Gastrocnemius medialis (tissue), 4 donors: Measurements from ENCODE around the gene FAM117B. TPM values are rescaled to one million over a fixed set of nuclear protein-coding genes. Genes with fewer than 3 reads are reported as not detected.

Experiments used
- ATAC-seq, 2 donors: fragments of 150-250 bp; one replicate each; pipeline ENCODE4 v1.9.1; 2016
- DNase-seq, 2 donors: peaks; one replicate each; pipeline ENCODE4 v3.0.0-alpha.2; 2019
- H3K27ac ChIP-seq, 4 donors: fragments of 200-600 bp; sonication (generic); 1 replicate in 1 of 4; 2 replicates in 3 of 4; pipeline ENCODE4 v1.5.1; 2016 to 2018; ENCODE audit warnings: mild to moderate bottlenecking in 2 of 4, moderate library complexity in 1 of 4
- H3K27me3 ChIP-seq, 3 donors: fragments of 200-600 bp; sonication (generic) in 2 of 3; 1 replicate in 1 of 3; 2 replicates in 2 of 3; pipeline versions ENCODE4 v1.5.1 to v1.6.0; 2016 to 2019; ENCODE audit warnings: mild to moderate bottlenecking in 1 of 3, moderate library complexity in 1 of 3
- H3K36me3 ChIP-seq, 2 donors: fragments of 200-600 bp; sonication (generic) in 1 of 2; one replicate each; pipeline ENCODE4 v1.5.1; 2017 to 2018
- H3K4me1 ChIP-seq, 2 donors: fragments of 200-600 bp; sonication (generic) in 1 of 2; one replicate each; pipeline ENCODE4 v1.5.1; 2016 to 2017; ENCODE audit warnings: mild to moderate bottlenecking in 2 of 2
- H3K4me3 ChIP-seq, 4 donors: fragments of 200-600 bp; sonication (generic) in 3 of 4; 1 replicate in 1 of 4; 2 replicates in 3 of 4; pipeline ENCODE4 v1.5.1; 2016 to 2019; ENCODE audit warnings: mild to moderate bottlenecking in 2 of 4
- H3K9me3 ChIP-seq, 3 donors: fragments of 200-600 bp; sonication (generic) in 2 of 3; 1 replicate in 1 of 3; 2 replicates in 2 of 3; pipeline ENCODE4 v1.5.1; 2016 to 2019
- POLR2A ChIP-seq, 2 donors: fragments of 450-650 bp; IDR thresholded peaks; one replicate each; pipeline ENCODE4 v1.6.1; 2017; ENCODE audit warnings: antibody characterized with exemption in 2 of 2, mild to moderate bottlenecking in 2 of 2, moderate library complexity in 2 of 2
- in situ Hi-C, 4 donors: fragments of 200-750 bp; cut with MboI; loops; one replicate each; pipeline versions ENCODE4 v1.15.0 to v1.8.0; 2017; ENCODE audit warnings: low sequenced_read_pairs in 4 of 4
- intact Hi-C: fragments of 100-400 bp; cut with DNase I; formaldehyde crosslinking; loops from one replicate; pipeline ENCODE4 v1.15.1; 2023; ENCODE audit warnings: low total_unique reads
- total RNA-seq, 4 donors: library from RNA; depleted of rRNA; stranded (reverse); fragments of >200 nt; gene quantifications; one replicate each; pipeline versions ENCODE4 v1.1.0 to v1.2.3, GENCODE V29; 2016
- TF ChIP-seq, protein P1 (sequence below), 5 experiments: fragments of 450-650 bp in 3 of 5; fragments of 200-600 bp in 2 of 5; sonication (generic) in 2 of 5; IDR thresholded peaks in 4 of 5; conservative IDR thresholded peaks in 1 of 5; 1 replicate in 4 of 5; 2 replicates in 1 of 5; pipeline ENCODE4 v1.5.1; 2016 to 2019; ENCODE audit warnings: antibody characterized with exemption in 5 of 5, mild to moderate bottlenecking in 3 of 5, moderate library complexity in 3 of 5

Gene FAM117B
- total RNA-seq, 4 donors from 2014 or later: 1.5 to 4.5 (median 2.9) TPM

DNA sequence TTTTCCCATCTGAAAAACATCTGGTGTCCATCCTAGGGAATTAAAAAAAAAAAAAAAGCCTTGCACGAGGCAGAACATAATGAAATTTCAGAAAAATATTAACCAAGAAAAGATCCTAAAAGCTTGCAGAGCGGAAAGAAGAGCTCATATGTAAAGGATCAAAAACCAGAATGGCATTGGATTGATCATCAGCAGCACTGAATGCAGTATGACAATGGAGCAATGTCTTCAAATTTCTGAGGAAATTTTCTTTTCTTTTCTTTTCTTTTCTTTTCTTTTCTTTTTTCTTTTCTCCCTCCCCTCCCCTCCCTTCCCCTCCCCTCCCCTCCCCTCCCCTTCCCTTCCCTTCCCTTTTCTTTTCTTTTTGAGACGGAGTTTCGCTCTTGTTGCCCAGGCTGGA is 21.3 kb upstream of the FAM117B start:
- no peak for TF ChIP-seq POLR2A (IDR thresholded peaks at IDR 0.05)
- TF ChIP-seq, protein P1, sequence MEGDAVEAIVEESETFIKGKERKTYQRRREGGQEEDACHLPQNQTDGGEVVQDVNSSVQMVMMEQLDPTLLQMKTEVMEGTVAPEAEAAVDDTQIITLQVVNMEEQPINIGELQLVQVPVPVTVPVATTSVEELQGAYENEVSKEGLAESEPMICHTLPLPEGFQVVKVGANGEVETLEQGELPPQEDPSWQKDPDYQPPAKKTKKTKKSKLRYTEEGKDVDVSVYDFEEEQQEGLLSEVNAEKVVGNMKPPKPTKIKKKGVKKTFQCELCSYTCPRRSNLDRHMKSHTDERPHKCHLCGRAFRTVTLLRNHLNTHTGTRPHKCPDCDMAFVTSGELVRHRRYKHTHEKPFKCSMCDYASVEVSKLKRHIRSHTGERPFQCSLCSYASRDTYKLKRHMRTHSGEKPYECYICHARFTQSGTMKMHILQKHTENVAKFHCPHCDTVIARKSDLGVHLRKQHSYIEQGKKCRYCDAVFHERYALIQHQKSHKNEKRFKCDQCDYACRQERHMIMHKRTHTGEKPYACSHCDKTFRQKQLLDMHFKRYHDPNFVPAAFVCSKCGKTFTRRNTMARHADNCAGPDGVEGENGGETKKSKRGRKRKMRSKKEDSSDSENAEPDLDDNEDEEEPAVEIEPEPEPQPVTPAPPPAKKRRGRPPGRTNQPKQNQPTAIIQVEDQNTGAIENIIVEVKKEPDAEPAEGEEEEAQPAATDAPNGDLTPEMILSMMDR (IDR thresholded peaks at IDR 0.05 in 4 of 5, conservative IDR thresholded peaks at IDR 0.05 in 1 of 5): no peak
- no peak overlapping the region for H3K4me3 ChIP-seq
- in situ Hi-C loops (no loop called here), intact Hi-C loops (no loop called here)
- H3K27ac ChIP-seq: no peak overlapping the region
- DNase-seq: no peak
- no peaks in the 10 kb centered on the region for H3K4me1 ChIP-seq
- no peaks in the 10 kb centered on the region for H3K36me3 ChIP-seq
- H3K9me3 ChIP-seq: no peaks in the 10 kb centered on the region
- no peak for ATAC-seq
- no peaks in the 10 kb centered on the region for H3K27me3 ChIP-seq

DNA sequence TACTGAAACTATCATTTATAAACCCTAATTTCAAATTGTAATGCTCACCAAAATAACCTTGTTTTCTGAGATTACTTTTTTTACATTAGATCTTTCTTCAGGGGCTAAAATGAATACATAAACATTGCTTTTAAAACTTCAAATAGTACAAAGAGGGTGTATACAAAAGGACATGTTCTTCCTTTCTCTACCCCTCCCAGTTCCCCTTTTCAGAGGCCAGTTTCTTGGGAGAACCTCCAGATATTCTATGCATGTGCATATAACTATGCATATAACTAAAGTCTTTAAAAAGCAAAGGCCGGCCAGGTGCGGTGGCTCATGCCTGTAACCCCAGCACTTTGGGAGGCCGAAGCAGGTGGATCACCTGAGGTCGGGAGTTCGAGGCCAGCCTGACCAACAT is 10.6 kb upstream of the FAM117B start:
- no peak for ATAC-seq
- intact Hi-C loops: no loop called here
- Histone ChIP-seq H3K4me3 (no peak overlapping the region), H3K27me3 (no peaks in the 10 kb centered on the region), H3K36me3 (no peaks in the 10 kb centered on the region), H3K4me1 (no peaks in the 10 kb centered on the region), H3K9me3 (no peaks in the 10 kb centered on the region), H3K27ac (no peak overlapping the region)
- in situ Hi-C loops: no loop called here
- no peak for DNase-seq
- TF ChIP-seq POLR2A (IDR thresholded peaks at IDR 0.05): no peak
- TF ChIP-seq, protein P1 (IDR thresholded peaks at IDR 0.05 in 4 of 5, conservative IDR thresholded peaks at IDR 0.05 in 1 of 5): no peak

DNA sequence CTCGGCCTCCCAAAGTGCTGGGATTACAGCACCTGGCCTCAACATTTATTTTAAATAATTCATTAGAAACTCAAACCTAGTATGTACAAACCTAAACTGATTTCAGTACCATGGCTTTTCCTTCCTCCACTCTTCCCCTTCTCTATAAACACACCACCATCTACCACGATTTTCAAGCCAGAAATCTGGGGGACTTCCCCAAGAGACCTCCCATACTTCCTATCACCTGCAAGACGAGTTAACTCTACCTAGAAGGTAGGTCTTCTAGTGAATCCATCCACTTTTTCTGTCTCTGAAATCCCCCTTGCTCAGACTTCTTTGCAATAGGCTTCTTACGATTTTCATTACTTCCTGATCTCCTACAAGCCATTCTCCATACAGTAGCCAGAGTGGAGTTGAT is 7.7 kb upstream of the FAM117B start:
- Histone ChIP-seq H3K36me3 (no peaks in the 10 kb centered on the region), H3K9me3 (no peaks in the 10 kb centered on the region), H3K4me3 (no peak overlapping the region), H3K27me3 (no peaks in the 10 kb centered on the region), H3K27ac (no peak overlapping the region), H3K4me1 (no peaks in the 10 kb centered on the region)
- TF ChIP-seq, protein P1 (IDR thresholded peaks at IDR 0.05 in 4 of 5, conservative IDR thresholded peaks at IDR 0.05 in 1 of 5): no peak
- no peak for TF ChIP-seq POLR2A (IDR thresholded peaks at IDR 0.05)
- DNase-seq: no peak
- intact Hi-C loops: no loop called here
- in situ Hi-C loops: no loop called here
- ATAC-seq: no peak

DNA sequence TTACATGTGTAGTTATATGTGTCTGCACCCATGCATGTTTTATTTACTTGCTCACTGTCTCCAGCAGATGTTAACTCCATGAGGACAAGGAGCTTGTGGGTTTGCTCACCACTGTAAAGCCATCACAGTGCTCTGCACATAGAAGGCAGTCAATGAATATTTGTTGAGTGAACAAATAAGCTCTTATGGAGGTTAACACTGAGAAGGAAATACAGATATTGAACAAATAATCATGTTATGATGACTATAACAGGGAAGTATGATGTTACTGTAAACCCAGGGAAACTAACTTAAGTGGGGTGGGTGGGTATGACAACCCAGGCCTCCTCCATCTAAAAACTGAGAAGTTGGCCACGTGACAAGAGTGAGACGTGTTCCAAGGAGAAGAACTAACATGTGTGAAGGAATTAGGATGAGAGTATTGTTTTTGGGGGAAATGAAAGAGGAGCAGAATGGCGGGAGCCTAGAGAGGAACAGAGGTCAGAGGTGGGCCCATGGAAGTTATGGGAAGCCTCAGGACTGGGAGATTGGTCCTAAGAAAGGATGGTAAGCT is 6.0 kb upstream of the FAM117B start:
- Histone ChIP-seq H3K4me1 (peaks cover 0 to 2% of the 10 kb centered on the region in 2 donors), H3K27me3 (no peaks in the 10 kb centered on the region), H3K9me3 (no peaks in the 10 kb centered on the region), H3K27ac (no peak overlapping the region), H3K4me3 (no peak overlapping the region), H3K36me3 (no peaks in the 10 kb centered on the region)
- ATAC-seq: no peak
- TF ChIP-seq, protein P1 (IDR thresholded peaks at IDR 0.05 in 4 of 5, conservative IDR thresholded peaks at IDR 0.05 in 1 of 5): no peak
- no peak for TF ChIP-seq POLR2A (IDR thresholded peaks at IDR 0.05)
- DNase-seq: no peak
- intact Hi-C loops (no loop called here), in situ Hi-C loops (no loop called here)
